Measurements from ENCODE around the gene CD4. TPM values are rescaled to one million over a fixed set of nuclear protein-coding genes. Genes with fewer than 3 reads are reported as not detected.
"Not testable (repeated sequence)": the region's sequence is repeated elsewhere in the genome, so short reads cannot be mapped to it uniquely, and the experiment has no call there.

The CD4 gene
- 10 to 100 TPM; 22.5 to 44.8 TPM for total RNA-seq
- 10 to 100 TPM; 15.9 to 41.5 TPM for polyA plus RNA-seq

DNA sequence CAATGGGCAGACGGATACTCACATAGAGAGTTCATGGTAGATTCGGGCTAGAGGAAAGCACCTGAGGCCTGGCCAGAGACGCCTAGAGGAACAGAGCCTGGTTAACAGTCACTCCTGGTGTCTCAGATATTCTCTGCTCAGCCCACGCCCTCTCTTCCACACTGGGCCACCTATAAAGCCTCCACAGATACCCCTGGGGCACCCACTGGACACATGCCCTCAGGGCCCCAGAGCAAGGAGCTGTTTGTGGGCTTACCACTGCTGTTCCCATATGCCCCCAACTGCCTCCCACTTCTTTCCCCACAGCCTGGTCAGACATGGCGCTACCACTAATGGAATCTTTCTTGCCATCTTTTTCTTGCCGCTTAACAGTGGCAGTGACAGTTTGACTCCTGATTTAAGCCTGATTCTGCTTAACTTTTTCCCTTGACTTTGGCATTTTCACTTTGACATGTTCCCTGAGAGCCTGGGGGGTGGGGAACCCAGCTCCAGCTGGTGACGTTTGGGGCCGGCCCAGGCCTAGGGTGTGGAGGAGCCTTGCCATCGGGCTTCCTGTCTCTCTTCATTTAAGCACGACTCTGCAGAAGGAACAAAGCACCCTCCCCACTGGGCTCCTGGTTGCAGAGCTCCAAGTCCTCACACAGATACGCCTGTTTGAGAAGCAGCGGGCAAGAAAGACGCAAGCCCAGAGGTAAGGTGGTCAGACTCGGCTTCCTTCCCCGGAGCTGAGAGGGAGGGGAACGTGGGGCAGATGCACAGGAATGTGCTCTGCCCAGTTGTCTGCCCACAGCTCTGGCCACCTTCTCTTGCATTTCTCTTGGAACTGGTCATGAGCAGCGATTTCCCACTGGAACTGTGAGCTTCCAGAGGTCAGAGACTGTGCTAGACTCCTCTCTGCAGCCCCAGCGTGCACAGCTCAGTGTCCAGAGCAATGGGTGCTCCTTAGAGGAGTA is at the start of gene CD4:
TSS of gene CD4 (plus strand) at position 557 of the 953 bp plus-strand sequence. CDS start 10,611 bp downstream, outside the sequence.
- DNase-seq (ENCODE audit: low spot score): no peak

DNA sequence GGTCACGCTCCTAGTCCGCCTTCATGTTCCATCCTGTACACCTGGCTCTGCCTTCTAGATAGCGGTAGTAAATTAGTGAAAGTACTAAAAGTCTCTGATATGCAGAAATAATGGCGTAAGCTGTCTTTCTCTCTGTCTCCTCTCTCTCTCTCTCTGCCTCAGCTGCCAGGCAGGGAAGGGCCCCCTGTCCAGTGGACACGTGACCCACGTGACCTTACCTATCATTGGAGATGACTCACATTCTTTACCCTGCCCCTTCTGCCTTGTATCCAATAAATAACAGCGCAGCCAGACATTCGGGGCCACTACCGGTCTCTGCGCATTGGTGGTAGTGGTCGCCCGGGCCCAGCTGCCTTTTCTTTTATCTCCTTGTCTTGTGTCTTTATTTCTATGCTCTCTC is 47.2 kb upstream of the CD4 start:
- DNase-seq (ENCODE audit: low spot score); H3K27ac ChIP-seq (ENCODE audit: low read depth in 1 of 2, low read length in 2 of 2); H3K27me3 ChIP-seq (ENCODE audit: control insufficient read depth in 4 of 4, insufficient read depth in 4 of 4, low read length in 3 of 4); H3K4me1 ChIP-seq (ENCODE audit: control insufficient read depth in 4 of 4, insufficient read depth in 4 of 4, low read length in 3 of 4); H3K36me3 ChIP-seq (ENCODE audit: control insufficient read depth in 4 of 4, insufficient read depth in 3 of 4, low read depth in 1 of 4, low read length in 3 of 4); H3K9me3 ChIP-seq (ENCODE audit: control insufficient read depth in 4 of 4, low read length in 3 of 4); H3K4me3 ChIP-seq (ENCODE audit: low read depth in 1 of 3, low read length in 3 of 3); H3K9ac ChIP-seq (ENCODE audit: low read depth in 1 of 2, low read length in 2 of 2): not testable (repeated sequence)
- WGBS: 89% methylated on average over 12 of the region's 12 CpGs

More for the DNA sequence above, at the start of gene CD4:
- Histone ChIP-seq H3K27me3 (ENCODE audit: control insufficient read depth in 4 of 4, insufficient read depth in 4 of 4, low read length in 3 of 4) (no peaks in the 10 kb centered on the region), H3K4me3 (ENCODE audit: low read depth in 1 of 3, low read length in 3 of 3) (peak within 1 kb of the TSS; percentile 26 to 44 (median 35)), H3K27ac (ENCODE audit: low read depth in 1 of 2, low read length in 2 of 2) (peak within 1 kb of the TSS; percentile 48 to 58), H3K9me3 (ENCODE audit: control insufficient read depth in 4 of 4, low read length in 3 of 4) (no peaks in the 10 kb centered on the region), H3K9ac (ENCODE audit: low read depth in 1 of 2, low read length in 2 of 2) (peak within 1 kb of the TSS in 1 of 2 donors; percentile 4), H3K36me3 (ENCODE audit: control insufficient read depth in 4 of 4, insufficient read depth in 3 of 4, low read depth in 1 of 4, low read length in 3 of 4) (no peaks in the 10 kb centered on the region), H3K4me1 (ENCODE audit: control insufficient read depth in 4 of 4, insufficient read depth in 4 of 4, low read length in 3 of 4) (peaks cover 0 to 9% (median 0%) of the 10 kb centered on the region in 4 donors)
- 68% methylated on average over 18 of the region's 18 CpGs for WGBS
- TF ChIP-seq HNF4G (IDR thresholded peaks at IDR 0.05): no peak
- TF ChIP-seq TAF1 (conservative IDR thresholded peaks at IDR 0.05): peak; percentile 90

DNA sequence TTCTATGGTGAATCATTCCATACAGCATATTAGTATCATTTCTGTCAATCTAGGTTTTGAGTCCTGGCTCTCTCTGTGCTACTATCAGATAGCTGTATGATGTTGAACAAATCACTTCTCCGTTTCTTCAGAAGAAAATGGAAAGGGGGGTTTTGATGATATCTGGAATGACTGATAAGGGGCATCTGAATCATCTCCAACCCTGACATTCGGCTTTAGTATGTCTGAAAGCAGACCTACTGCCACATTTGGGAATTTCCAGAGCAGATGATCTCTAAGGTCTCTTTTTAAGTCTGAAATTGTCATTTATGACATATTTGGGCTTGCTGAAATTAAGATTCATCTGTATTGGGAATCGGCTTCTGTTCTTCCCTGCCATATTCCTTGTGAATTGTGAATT is 46.5 kb upstream of the CD4 start:
- no peak overlapping the region for H3K4me3 ChIP-seq (ENCODE audit: low read depth in 1 of 3, low read length in 3 of 3)
- H3K9ac ChIP-seq (ENCODE audit: low read depth in 1 of 2, low read length in 2 of 2): no peak overlapping the region
- WGBS: 78% methylated on average over 3 of the region's 3 CpGs
- H3K4me1 ChIP-seq (ENCODE audit: control insufficient read depth in 4 of 4, insufficient read depth in 4 of 4, low read length in 3 of 4): no peaks in the 10 kb centered on the region
- H3K27me3 ChIP-seq (ENCODE audit: control insufficient read depth in 4 of 4, insufficient read depth in 4 of 4, low read length in 3 of 4): no peaks in the 10 kb centered on the region
- H3K36me3 ChIP-seq (ENCODE audit: control insufficient read depth in 4 of 4, insufficient read depth in 3 of 4, low read depth in 1 of 4, low read length in 3 of 4): peaks cover 0 to 13% (median 8%) of the 10 kb centered on the region in 4 donors
- no peak overlapping the region for H3K27ac ChIP-seq (ENCODE audit: low read depth in 1 of 2, low read length in 2 of 2)
- TF ChIP-seq TAF1 (conservative IDR thresholded peaks at IDR 0.05): no peak
- TF ChIP-seq ATF3 (IDR thresholded peaks at IDR 0.05): no peak
- no peak for TF ChIP-seq HNF4G (IDR thresholded peaks at IDR 0.05)
- no peak for TF ChIP-seq YY1 (IDR thresholded peaks at IDR 0.05)
- no peak for TF ChIP-seq SP1 (IDR thresholded peaks at IDR 0.05)
- TF ChIP-seq RAD21 (IDR thresholded peaks at IDR 0.05): no peak
- TF ChIP-seq, protein P1, sequence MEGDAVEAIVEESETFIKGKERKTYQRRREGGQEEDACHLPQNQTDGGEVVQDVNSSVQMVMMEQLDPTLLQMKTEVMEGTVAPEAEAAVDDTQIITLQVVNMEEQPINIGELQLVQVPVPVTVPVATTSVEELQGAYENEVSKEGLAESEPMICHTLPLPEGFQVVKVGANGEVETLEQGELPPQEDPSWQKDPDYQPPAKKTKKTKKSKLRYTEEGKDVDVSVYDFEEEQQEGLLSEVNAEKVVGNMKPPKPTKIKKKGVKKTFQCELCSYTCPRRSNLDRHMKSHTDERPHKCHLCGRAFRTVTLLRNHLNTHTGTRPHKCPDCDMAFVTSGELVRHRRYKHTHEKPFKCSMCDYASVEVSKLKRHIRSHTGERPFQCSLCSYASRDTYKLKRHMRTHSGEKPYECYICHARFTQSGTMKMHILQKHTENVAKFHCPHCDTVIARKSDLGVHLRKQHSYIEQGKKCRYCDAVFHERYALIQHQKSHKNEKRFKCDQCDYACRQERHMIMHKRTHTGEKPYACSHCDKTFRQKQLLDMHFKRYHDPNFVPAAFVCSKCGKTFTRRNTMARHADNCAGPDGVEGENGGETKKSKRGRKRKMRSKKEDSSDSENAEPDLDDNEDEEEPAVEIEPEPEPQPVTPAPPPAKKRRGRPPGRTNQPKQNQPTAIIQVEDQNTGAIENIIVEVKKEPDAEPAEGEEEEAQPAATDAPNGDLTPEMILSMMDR (IDR thresholded peaks at IDR 0.05; ENCODE audit: low read depth, low read length, missing input control): no peak
- TF ChIP-seq FOXA2 (IDR thresholded peaks at IDR 0.05): no peak
- no peak for TF ChIP-seq RXRA (IDR thresholded peaks at IDR 0.05)
- no peak for TF ChIP-seq GABPA (IDR thresholded peaks at IDR 0.05 in 1 of 2, conservative IDR thresholded peaks at IDR 0.05 in 1 of 2)
- no peak for TF ChIP-seq NR2F2 (IDR thresholded peaks at IDR 0.05)
- TF ChIP-seq ZBTB33 (IDR thresholded peaks at IDR 0.05): no peak
- TF ChIP-seq JUND (IDR thresholded peaks at IDR 0.05): no peak
- no peak for DNase-seq (ENCODE audit: low spot score)
- no peaks in the 10 kb centered on the region for H3K9me3 ChIP-seq (ENCODE audit: control insufficient read depth in 4 of 4, low read length in 3 of 4)

- H3K9ac ChIP-seq (ENCODE audit: low read depth in 1 of 2, low read length in 2 of 2); H3K4me3 ChIP-seq (ENCODE audit: low read depth in 1 of 3, low read length in 3 of 3); H3K27me3 ChIP-seq (ENCODE audit: control insufficient read depth in 4 of 4, insufficient read depth in 4 of 4, low read length in 3 of 4); DNase-seq (ENCODE audit: low spot score); H3K9me3 ChIP-seq (ENCODE audit: control insufficient read depth in 4 of 4, low read length in 3 of 4); H3K27ac ChIP-seq (ENCODE audit: low read depth in 1 of 2, low read length in 2 of 2); H3K4me1 ChIP-seq (ENCODE audit: control insufficient read depth in 4 of 4, insufficient read depth in 4 of 4, low read length in 3 of 4): not testable (repeated sequence)
- WGBS: 46% methylated on average over 7 of the region's 7 CpGs
- H3K36me3 ChIP-seq (ENCODE audit: control insufficient read depth in 4 of 4, insufficient read depth in 3 of 4, low read depth in 1 of 4, low read length in 3 of 4): peaks cover 3 to 18% (median 12%) of the 10 kb centered on the region in 4 donors
These were observed 46.0 kb upstream of the CD4 start for GRCh38 chr12:6743300-6743699.

Data from liver (tissue), 9 donors.